ENCODE data around the gene SH3RF3. TPM values are rescaled to one million over a fixed set of nuclear protein-coding genes. Genes with fewer than 3 reads are reported as not detected.

The SH3RF3 gene
- total RNA-seq, 1 donor from 2014 or later = 12.3 TPM

DNA sequence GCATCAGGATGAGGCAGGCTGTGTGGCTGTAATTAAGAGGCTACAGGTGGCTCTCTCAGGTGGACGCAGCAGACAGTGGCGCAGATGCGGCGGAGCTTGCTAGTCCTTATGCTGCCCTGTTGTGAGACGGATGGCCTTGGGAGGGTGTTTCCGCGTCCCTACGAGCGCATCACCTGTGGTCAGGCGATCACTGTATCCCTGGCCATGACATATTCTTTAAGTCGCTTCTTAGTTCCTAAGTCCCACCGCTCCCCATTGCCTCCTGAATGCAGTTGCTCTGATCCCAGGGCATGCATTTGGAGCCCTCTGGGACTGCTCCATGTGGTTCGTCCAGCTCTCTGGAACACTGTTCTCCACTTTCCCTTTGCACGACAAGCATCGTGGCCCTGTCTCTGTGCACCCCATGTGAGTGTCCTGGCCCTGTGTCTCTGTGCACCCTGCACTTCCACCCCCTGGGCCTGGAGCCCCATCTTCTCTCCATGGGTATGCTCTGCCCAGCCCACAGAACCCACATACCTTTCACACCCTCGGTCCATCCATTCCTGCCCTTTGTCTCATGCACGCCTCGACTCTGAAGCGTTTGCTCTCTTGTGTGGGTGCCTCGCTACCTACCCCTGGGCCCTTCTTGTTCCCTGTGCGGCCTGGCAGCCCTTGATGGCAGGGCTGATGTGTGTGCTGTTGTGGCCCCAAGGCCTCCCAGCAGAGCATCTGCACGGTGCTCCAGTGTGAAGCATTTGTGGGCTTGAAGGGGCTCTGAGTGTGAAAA lies 74.4 kb downstream of the SH3RF3 start:
- no peak for DNase-seq

- no peak for DNase-seq
Observed at GRCh38 chr2:109204412-109204811, 75.4 kb downstream of the SH3RF3 start.

DNA sequence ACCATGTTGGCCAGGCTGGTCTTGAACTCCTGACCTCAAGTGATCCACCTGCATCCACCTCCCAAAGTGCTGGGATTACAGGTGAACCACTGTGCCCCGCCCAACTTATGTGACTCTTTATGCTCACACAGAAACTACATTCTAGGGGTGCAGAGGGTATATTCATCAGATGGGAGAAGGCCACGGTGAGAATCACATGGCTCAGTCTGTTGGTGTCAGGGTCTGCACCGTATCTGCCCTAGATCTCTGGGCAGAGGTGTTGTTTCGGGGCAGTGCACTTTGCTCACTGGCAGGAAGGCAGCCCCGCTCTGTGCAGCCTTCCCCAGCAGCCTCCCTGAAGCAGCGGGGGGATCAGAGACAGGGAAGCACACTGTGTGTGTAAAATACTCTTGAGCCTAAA lies 76.4 kb downstream of the SH3RF3 start:
- DNase-seq = no peak

GRCh38 chr2:109206569-109207146 lies 77.7 kb downstream of the SH3RF3 start:
- no peak for DNase-seq

DNA sequence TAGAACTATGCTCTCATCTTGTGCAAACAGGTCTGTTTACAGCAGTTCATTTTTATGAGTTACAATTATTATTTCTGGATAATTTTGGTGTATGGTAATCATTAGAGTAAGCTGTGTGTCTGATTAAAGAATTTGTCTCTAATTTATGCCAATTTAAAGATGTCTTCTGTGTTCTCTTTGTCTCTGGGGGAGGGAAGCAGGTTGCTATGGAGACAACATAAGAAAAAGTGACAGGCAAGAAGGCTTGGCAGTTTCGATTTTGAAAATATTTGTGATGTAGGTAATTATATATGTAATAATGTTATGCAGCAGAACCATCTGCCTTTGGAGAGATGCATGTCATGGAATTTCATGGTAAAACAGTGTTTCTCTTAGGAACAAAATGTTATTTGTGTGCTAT lies 78.2 kb downstream of the SH3RF3 start:
- no peak for DNase-seq

GRCh38 chr2:109208071-109208950 lies 79.3 kb downstream of the SH3RF3 start:
- no peak for DNase-seq

DNA sequence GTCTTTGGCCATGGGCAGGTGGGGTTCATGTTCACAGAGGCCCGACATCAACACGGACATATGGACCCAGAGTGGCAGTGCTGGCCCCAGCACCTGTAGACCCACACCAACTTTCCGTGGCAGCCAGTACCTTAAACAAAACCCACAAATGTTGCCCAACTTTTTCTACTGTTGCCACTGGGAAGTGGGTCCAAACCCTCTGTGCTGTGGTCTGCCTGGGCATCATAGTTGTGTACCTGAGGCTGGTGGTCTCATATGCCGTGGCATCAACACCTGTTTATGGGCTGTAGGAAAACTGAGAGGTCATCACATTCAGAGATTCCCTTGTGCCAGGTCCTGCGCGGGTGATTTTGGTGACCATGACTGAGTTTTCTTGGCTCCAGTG lies 79.9 kb downstream of the SH3RF3 start:
- no peak for DNase-seq

DNA sequence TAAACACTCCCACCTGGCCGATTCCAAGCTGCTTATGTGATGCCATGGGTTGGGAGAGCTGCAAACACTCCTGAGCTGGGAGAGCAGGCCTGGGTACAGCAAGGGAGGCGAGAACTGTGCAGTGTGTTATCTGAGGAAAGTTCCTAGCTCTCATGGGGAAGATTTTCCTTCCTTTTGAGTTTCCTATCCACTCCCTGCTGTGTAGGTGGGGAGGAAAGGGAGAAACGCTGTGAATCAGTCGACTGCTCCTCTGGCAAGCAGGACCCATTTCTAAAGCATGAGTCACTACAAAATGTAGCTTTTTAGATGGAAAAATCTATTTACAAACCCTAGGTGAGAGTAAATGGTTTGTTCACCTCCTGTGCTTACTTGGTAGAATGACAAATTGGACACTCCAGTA lies 80.4 kb downstream of the SH3RF3 start:
- peak; percentile 28 for DNase-seq

DNA sequence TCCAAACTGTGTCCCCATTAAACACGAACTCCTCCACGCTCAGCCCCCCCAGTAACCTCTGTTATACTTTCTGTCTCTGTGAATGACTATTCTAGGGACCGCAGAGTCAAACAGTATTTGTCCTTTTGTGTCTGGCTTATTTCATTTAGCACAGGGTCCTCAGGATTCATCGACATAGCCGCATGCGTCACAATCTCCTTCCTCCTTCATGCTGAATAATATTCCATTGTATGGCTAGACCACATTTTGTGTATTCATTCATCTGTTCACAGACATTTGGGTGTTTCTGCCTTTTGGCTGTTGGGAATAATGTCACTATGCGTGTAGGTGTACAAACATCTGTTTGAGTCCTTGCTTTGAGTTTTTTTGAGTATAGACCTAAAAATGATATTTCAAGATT lies 80.9 kb downstream of the SH3RF3 start:
- no peak for DNase-seq

DNA sequence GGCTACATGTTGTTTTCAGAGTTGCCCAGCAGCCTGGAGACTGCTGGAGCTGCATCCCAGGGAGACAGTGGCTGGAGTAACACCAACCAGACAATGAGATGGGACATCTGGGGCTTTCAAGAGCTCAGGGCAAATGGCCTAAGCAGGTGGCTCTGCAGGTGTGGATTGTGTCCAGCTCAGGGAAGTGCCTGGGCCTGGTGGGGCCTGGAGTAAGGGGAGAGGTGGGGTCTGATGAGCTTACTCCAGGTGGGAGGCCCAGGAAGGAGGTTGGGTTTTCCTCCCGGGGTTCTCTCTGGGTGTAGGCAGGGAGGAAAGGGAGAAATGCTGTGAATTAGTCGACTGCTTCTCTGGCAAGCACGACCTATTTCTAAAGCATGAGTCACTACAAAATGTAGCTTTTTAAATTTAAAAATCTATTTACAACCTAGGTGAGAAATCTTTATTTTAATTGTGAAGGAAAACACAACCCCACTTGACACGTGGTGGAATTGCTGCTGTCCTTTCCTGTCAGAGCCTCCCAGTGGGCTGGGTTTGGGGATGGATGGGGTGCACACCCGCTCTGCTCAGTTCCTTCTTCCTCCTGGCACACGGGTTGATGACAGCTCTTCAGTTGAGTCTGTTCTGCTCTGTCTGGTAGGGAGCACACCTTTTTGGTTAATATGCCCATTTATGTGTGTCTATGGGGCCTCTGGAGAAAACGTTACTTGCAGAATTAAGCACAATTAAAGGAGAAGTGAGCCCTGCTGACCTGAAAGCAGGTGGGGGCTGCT lies 81.6 kb downstream of the SH3RF3 start:
- no peak for DNase-seq

DNA sequence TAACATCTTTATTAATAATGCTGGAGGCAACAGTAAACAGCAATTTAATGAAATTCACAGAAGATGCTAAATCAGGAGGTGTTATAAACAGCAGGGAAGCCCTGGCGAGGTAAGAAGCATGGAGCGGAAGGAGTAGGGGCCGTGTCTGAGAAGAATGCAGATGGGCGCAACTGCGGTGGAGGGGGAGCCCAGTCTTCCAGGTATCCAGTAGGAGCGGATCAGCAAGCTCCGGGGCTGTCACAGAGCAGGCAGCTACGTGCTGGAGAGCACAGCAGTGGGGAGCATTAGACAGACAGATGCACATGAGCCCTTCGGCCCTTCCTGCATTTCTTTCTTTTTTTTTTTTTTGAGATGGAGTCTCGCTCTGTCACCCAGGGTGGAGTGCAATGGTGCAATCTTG lies 82.3 kb downstream of the SH3RF3 start:
- DNase-seq = no peak

DNA sequence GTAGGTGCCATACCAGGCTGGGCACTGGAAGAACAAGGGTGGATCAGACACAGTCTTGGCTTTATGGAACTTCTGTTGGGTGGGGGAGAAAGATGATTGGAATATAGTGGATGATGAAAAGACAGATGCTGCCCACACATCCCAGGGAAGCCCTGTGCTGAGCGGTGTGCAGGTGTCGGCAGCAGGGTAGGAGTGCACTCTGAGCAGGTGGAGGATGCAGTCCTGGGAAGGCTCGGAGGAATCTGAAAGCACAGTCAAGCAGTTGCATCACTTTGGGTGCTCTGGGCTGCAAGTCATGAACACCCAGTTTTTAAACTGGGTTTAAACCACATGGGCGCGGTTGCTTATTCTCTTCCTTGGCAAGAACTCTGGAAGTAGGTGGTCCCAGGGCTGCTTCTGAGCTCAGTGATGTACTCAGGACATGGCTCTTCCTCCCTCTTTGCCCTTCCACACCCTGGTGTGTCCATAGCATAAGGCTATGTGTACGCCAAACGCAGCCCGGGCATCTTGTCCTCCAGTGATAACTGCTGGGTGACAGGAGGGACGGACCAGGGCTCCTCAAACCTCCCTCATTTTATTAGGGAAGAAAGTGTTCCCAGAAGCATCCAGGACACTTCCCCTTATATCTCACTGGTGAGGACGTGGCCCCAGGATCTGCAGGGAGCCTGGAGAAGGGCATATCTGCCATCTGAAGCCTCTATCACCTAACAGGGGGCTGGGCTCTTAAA lies 84.0 kb downstream of the SH3RF3 start:
- DNase-seq = no peak

- DNase-seq = no peak
Observed at GRCh38 chr2:109213646-109214433, 84.8 kb downstream of the SH3RF3 start.

DNA sequence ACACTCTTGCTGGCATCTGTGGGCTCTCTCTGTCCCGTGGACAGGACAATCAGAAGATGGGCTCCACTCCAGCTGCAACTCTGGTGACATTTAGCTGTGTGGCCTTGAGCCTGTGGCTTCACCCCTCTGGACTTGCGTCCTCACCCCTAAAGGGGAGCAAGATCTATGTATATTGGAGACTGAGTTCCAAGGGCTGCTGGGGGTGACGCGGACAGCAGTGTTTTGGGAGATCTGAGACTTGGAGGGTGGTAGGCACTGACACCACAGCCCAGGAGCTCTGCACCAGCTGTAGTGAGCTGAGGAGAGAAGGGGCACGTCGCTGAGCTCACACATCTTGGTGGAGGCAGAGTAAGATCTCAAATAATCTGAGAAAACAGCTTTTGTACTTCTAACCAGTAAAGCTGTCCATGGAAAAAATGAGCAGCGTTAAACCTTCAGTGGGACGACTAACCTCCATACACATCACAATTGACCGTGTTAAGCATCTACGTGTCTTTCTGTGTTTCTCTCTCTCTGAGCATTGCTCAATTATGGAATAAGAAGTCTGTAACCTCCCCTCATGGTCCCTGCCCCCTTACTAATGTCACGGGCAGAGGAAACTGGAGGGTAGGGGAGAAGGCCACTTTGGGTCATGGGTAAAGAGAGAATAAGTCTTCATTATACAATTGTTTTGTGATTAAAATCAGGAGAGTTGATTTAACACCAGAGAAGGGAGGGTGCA lies 85.8 kb downstream of the SH3RF3 start:
- no peak for DNase-seq

DNA sequence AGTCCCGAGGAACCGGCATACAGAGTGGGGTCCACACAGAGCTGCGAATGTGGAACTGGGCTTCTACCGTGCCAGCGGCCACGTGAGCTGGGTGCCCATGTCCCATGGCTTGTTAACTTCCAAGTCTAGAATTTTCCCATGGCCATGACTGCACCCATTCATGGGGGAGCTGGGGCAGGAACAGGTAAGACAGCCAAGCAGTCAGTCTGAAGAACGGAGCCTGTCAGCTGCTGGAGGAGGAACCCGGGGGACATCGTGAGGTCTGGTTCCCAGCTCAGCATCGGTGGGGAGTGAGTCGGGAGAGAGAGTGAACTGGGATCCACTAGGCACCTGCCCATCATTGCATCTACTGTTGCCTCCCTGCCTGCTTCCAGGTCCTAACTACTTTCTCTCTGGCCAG lies 86.9 kb downstream of the SH3RF3 start:
- DNase-seq = no peak

DNA sequence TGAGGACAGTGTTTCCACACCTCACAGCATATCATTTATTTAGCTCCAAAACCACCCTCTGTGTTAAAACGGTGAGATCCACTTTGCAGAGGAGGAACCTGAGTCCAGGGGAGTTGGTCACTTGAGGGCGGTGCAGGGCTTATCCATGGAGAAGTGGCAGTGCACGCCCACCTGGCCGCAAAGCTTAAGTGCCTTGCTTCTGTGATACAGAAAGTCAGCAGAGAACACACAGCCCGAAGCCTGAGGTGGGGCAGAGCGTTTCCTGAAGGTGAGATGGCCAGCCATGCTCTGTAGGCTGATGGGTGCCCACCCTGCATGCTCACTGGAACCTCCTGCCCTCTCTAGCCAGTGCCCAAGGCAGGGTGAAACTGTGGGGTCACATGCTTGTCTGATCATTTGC lies 87.3 kb downstream of the SH3RF3 start:
- no peak for DNase-seq

DNA sequence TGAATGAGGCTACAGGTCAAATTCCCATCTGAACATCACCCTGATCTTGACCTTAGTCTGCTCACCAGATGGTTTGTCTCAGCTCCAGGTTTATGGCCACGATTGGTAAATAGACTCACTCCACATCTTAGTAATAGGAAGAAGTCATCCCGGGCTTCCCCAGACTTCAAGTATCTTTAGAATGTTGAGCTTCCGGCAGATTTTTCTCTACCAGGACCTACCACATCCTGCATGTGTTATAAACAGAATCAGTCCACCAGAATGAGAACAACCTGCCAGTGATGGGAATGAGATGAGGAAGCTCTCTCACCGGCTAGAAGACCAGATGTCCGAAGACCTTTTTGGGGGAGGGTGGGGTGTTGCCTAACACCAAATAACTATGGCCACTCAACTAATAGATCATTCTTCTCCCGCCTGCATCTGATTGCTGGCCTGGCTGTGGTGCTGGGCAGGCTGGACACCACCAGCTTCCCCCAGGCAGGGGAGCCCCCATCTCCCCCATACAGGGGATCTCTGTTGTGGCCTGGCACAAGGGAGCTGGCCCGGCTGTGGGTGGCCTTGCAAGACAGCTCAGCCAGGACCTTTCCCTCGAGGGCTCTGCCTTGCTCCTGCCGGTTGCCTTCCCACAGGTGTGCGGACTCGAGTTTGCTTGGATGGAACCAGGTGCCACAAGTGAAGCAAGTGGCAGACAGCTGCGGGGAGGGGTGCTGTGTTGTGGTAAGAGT lies 88.5 kb downstream of the SH3RF3 start:
- no peak for DNase-seq

DNA sequence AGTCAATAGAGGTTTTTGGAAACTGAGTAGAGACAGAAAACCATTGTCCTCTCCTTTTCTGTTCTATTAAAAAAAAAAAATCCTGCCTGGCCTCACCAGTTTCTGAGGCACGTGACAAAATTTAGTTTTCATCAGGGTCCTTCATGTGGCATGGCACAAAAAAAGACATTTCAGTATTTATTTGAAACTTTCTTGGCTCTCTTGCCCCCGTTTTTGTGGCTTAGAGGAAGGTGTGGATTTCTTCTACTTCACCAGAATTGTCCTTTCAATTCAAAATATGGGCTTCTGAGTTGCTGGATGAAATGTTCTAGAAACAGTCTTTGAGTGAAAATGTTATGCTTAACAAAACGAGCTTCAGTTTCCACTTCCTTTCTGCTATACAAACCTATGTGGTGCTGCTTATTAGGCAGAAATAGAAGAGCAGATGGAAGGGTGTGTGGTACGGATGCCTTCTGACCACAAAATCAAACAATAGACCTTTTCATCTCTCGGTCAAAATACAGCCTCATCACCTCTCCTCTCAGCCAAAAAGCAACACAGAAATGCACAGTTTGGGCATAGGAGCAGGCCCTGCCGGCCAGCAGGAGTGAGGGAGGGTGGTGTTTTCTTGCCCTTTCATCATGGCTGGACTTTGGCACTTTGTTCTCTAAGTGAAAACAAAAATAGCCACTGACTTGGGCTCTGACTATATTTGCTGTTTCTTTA lies 89.2 kb downstream of the SH3RF3 start:
- DNase-seq = no peak

DNA sequence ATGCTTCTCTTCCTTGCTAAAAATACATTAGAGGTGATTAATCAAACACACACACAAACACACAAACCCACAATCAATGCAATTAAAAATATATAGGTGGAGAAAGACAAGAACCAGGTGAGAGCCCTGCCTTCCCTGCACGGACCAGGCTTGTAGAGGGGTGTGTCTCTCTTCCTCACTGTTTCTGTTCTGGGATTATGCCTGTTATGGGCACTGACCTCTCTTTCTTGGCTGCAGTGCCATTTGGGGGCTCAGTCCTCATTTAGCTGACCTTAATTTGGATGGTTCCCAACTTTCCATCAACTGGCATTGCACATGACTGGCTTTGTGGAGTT lies 89.8 kb downstream of the SH3RF3 start:
- no peak for DNase-seq

Measured in occipital lobe (tissue), 2 donors.